Measurements from ENCODE around the gene SH3PXD2B. TPM values are rescaled to one million over a fixed set of nuclear protein-coding genes. Genes with fewer than 3 reads are reported as not detected.

SH3PXD2B gene
- total and polyA plus RNA-seq, 2 of the 13 experiments (the other 11 are each of a cell fraction or from before 2014, with no cell fraction given), result 3.4 to 4.6 TPM

DNA sequence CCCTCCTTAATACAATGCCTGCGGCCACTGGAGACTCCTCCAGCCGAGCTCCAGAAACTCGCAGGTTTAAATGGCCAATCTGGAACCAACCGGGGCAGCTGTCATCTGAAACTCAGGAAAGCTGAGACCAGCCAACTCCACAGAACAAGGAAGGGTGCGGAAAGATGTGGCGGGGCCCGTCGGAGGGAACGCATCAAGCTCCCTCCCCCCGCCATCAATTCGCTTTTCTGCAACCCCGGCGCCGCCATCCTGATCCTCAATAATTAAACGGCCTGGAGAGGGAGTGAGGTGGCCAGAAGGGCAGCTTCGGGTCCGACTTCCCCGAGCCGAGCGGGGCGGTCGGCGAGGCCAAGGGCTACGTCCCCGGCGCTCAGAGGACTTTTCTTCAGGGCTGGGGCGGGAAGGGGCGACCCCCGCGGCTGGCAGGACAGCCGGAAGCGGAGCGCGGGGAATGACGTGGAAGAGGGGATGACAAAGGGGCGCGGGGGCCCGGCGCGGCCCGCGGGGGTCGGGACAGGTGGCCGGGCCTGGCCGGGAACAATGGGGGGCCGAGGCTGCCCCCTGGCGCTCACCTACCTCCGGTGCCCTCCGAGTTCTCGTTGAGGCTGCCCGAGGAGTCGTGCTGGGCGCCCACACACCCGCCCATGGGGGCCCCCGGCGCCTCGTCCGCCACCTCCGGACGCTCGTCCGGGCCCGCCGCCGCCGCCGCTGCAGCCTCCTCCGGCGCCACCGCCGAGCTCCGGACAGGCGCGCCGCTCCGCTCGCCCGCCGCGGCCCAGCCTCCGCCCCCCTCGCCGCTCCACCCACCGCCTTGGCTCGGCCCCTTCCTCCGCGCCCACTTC lies 171.1 kb downstream of the SH3PXD2B start, which contains the start of gene UBTD2 (continued):
- TF ChIP-seq, protein P1, sequence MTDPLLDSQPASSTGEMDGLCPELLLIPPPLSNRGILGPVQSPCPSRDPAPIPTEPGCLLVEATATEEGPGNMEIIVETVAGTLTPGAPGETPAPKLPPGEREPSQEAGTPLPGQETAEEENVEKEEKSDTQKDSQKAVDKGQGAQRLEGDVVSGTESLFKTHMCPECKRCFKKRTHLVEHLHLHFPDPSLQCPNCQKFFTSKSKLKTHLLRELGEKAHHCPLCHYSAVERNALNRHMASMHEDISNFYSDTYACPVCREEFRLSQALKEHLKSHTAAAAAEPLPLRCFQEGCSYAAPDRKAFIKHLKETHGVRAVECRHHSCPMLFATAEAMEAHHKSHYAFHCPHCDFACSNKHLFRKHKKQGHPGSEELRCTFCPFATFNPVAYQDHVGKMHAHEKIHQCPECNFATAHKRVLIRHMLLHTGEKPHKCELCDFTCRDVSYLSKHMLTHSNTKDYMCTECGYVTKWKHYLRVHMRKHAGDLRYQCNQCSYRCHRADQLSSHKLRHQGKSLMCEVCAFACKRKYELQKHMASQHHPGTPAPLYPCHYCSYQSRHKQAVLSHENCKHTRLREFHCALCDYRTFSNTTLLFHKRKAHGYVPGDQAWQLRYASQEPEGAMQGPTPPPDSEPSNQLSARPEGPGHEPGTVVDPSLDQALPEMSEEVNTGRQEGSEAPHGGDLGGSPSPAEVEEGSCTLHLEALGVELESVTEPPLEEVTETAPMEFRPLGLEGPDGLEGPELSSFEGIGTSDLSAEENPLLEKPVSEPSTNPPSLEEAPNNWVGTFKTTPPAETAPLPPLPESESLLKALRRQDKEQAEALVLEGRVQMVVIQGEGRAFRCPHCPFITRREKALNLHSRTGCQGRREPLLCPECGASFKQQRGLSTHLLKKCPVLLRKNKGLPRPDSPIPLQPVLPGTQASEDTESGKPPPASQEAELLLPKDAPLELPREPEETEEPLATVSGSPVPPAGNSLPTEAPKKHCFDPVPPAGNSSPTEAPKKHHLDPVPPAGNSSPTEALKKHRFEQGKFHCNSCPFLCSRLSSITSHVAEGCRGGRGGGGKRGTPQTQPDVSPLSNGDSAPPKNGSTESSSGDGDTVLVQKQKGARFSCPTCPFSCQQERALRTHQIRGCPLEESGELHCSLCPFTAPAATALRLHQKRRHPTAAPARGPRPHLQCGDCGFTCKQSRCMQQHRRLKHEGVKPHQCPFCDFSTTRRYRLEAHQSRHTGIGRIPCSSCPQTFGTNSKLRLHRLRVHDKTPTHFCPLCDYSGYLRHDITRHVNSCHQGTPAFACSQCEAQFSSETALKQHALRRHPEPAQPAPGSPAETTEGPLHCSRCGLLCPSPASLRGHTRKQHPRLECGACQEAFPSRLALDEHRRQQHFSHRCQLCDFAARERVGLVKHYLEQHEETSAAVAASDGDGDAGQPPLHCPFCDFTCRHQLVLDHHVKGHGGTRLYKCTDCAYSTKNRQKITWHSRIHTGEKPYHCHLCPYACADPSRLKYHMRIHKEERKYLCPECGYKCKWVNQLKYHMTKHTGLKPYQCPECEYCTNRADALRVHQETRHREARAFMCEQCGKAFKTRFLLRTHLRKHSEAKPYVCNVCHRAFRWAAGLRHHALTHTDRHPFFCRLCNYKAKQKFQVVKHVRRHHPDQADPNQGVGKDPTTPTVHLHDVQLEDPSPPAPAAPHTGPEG (CRISPR knock-in tag; IDR thresholded peaks at IDR 0.05), result no peak
- TF ChIP-seq ELF3 (CRISPR knock-in tag; IDR thresholded peaks at IDR 0.05) (peak; percentile 34; the same call in 1 of the 2 replicates), NR2F2 (IDR thresholded peaks at IDR 0.05; ENCODE audit: borderline replicate concordance, low read depth) (no peak), ZNF652 (CRISPR knock-in tag; IDR thresholded peaks at IDR 0.05; ENCODE audit: borderline replicate concordance, low read depth) (no peak), ZNF766 (CRISPR knock-in tag; IDR thresholded peaks at IDR 0.05; ENCODE audit: borderline replicate concordance) (no peak), MZF1 (CRISPR knock-in tag; IDR thresholded peaks at IDR 0.05; ENCODE audit: borderline replicate concordance) (no peak), NAIF1 (CRISPR knock-in tag; IDR thresholded peaks at IDR 0.05; ENCODE audit: borderline replicate concordance) (no peak), ZNF496 (CRISPR knock-in tag; IDR thresholded peaks at IDR 0.05; ENCODE audit: insufficient replicate concordance) (no peak), GATAD1 (CRISPR knock-in tag; IDR thresholded peaks at IDR 0.05) (no peak), EZH2 (conservative IDR thresholded peaks at IDR 0.05; ENCODE audit: low read depth, low read length) (no peak), GATAD2A (CRISPR knock-in tag; IDR thresholded peaks at IDR 0.05) (no peak), NR2F1 (CRISPR knock-in tag; IDR thresholded peaks at IDR 0.05) (no peak), ZNF879 (CRISPR knock-in tag; IDR thresholded peaks at IDR 0.05) (0 out of 2 replicates have a peak, but pooled peaks have one; percentile 37), CBFB (CRISPR knock-in tag; IDR thresholded peaks at IDR 0.05) (no peak), DNMT1 (CRISPR knock-in tag; IDR thresholded peaks at IDR 0.05) (no peak)
- TF ChIP-seq, protein P2, sequence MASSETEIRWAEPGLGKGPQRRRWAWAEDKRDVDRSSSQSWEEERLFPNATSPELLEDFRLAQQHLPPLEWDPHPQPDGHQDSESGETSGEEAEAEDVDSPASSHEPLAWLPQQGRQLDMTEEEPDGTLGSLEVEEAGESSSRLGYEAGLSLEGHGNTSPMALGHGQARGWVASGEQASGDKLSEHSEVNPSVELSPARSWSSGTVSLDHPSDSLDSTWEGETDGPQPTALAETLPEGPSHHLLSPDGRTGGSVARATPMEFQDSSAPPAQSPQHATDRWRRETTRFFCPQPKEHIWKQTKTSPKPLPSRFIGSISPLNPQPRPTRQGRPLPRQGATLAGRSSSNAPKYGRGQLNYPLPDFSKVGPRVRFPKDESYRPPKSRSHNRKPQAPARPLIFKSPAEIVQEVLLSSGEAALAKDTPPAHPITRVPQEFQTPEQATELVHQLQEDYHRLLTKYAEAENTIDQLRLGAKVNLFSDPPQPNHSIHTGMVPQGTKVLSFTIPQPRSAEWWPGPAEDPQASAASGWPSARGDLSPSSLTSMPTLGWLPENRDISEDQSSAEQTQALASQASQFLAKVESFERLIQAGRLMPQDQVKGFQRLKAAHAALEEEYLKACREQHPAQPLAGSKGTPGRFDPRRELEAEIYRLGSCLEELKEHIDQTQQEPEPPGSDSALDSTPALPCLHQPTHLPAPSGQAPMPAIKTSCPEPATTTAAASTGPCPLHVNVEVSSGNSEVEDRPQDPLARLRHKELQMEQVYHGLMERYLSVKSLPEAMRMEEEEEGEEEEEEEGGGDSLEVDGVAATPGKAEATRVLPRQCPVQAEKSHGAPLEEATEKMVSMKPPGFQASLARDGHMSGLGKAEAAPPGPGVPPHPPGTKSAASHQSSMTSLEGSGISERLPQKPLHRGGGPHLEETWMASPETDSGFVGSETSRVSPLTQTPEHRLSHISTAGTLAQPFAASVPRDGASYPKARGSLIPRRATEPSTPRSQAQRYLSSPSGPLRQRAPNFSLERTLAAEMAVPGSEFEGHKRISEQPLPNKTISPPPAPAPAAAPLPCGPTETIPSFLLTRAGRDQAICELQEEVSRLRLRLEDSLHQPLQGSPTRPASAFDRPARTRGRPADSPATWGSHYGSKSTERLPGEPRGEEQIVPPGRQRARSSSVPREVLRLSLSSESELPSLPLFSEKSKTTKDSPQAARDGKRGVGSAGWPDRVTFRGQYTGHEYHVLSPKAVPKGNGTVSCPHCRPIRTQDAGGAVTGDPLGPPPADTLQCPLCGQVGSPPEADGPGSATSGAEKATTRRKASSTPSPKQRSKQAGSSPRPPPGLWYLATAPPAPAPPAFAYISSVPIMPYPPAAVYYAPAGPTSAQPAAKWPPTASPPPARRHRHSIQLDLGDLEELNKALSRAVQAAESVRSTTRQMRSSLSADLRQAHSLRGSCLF (CRISPR knock-in tag; IDR thresholded peaks at IDR 0.05; ENCODE audit: borderline replicate concordance), result no peak
- TF ChIP-seq, protein P3, sequence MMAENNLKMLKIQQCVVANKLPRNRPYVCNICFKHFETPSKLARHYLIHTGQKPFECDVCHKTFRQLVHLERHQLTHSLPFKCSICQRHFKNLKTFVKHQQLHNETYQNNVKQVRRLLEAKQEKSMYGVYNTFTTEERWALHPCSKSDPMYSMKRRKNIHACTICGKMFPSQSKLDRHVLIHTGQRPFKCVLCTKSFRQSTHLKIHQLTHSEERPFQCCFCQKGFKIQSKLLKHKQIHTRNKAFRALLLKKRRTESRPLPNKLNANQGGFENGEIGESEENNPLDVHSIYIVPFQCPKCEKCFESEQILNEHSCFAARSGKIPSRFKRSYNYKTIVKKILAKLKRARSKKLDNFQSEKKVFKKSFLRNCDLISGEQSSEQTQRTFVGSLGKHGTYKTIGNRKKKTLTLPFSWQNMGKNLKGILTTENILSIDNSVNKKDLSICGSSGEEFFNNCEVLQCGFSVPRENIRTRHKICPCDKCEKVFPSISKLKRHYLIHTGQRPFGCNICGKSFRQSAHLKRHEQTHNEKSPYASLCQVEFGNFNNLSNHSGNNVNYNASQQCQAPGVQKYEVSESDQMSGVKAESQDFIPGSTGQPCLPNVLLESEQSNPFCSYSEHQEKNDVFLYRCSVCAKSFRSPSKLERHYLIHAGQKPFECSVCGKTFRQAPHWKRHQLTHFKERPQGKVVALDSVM (CRISPR knock-in tag; IDR thresholded peaks at IDR 0.05), result no peak
